Stimulated activated CD8-positive, alpha-beta memory T cell treated with anti-CD3 and anti-CD28 coated beads, Interleukin-15, amount 100 ng/mL, for 48 hours (primary cell): Measurements from ENCODE around the gene IL32.

ENCODE experiments used
- DNase-seq, 2 donors: peaks; one replicate each; pipeline ENCODE4 v3.0.0-alpha.2; 2020; ENCODE audit warnings: low read depth in 2 of 2

Gene IL32

DNA sequence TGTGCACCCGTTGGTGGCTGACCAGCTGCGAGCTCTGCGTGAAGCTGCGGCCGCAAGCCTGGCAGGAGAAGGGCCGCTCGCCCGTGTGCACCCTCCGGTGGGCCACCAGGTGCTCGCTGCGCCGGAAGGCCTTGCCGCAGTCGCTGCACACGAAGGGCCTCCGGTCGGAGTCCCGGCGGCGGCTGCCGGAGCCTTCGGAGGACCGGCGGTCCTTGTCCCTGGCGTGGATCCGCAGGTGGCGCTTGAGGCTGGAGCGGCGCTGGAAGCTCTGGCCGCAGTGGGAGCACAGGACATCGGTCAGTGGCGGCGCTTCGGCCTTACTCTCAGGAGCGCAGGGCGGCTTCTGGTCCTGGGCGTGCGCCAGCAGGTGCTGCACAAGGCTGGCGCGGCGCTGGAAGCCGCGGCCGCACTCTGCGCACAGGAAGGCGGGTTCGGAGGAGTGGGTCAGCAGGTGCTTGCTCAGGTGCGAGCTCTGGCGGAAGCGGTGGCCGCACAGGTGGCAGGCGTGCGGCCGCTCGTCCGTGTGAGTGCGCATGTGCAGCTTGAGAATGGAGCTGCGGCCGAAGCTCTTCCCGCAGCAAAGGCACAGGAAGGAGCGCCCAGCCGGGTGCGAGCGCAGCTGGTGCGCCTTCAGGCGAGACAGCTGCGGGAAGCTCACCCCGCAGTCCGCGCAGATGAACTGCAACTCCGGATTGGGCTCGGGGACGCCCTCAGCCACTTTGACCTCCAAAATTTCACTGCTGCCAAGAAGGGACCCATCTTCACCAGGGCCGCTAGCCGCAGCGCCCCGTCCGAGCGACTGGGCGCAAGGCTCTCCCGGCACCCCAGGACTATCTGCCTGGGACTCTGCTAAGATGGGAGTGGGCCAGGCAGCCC lies 24.5 kb downstream of the IL32 start:
- DNase-seq: no peak

DNA sequence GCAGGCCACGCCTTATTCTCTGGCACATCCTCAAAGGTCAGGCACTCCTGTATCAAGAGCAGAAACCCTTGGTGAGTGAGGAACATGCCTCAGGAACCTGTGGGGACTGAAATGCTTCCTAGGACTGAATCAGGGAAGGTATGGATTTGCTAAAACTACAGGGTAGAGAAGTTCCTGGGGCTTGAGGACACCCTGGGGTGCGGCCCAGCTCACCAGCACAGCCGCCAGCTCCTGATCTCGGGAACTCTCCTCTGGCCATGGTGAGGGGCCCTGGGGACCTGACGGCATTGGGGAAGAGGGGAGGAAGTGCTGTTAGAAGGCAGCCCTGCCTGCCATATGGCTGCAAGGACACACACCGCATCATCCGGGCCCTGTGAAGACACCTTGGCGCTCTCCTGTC lies 26.1 kb downstream of the IL32 start:
- no peak for DNase-seq

DNA sequence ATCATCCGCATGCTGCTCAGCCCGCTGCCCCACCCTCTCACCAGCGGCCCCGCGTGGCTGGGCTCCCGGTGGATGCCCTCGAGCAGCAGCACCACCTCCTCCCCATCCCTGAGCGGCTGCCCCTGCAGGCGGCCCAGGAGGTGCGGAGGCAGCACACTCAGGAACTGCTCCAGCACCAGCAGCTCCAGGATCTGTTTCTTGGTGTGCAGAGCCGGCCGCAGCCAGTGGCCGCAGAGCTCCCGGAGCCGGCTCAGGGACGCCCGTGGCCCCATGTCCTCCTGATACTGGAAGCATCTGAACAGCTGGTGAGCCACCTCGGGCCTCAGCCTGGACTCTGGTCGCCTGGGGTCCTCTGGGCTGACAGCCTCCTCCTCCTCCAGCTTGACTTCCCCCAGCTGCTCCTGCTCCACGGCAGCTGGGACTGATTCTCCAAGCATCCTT lies 27.1 kb downstream of the IL32 start:
- no peak for DNase-seq

DNA sequence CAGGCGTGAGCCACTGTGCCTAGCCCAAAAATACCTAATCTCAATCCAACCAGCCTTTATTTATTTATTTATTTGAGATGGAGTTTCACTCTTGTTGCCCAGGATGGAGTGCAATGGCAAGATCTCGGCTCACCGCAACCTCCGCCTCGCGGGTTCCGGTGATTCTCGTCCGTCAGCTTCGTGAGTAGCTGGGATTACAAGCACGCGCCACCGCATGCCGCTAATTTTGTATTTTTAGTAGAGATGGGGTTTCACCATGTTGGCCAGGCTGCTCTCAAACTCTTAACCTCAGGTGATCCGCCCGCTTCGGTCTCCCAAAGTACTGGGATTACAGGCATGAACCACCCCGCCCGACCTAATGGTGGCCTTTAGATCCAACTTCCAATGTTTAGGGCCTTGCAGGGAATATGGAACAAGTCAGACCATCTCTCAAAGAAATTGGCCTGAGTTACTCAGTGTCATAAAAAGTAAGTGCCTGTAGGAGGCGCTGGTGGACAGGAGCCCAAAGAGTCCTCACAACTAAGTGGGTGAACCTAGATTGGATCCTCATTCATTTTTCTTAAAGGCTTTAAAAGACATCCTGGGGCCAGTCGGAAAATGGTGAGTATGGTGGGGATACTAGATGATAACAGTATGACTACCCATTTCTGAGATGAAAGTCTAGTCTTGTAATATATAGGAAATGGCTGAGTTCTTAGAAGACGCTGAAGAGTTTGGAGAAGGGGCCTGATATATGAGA lies 29.0 kb downstream of the IL32 start:
- DNase-seq: no peak

DNA sequence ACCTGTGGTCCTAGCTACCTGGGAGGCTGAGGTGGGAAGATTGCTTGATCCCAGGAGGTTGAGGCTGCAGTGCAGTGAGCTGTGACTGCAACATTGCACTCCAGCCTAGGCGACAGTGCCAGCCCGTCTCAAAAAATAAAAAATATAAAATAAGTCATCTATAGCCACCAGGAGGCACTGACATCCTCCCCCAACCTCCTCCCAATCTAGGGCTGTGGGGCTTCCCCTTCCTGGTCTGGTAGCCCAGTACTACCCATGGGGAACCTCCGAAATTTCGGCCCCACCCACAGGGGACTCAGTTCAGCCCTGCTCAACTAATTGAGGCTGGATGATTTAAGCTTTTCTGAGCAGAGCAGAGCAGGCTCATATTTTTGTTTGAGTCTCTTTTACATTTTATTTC lies 30.4 kb downstream of the IL32 start:
- peak; percentile 53 to 57 for DNase-seq

DNA sequence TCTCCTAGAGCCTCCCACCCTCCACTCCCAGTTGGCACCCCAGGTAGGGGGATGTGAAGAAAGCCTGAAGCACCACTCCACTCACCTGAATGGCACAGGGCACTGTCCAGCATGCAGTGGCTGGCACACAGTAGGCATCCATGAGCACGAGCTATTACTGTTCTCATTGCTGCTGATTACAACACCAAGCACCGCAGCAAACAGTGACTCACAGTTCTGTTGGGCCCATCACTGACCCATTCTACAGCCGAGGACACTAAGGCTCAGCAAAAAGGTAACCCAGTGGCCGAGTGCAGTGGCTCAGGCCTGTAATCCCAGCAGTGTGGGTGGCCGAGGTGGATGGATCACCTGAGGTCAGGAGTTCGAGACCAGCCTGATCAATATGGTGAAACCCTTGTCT lies 30.9 kb downstream of the IL32 start:
- no peak for DNase-seq

DNA sequence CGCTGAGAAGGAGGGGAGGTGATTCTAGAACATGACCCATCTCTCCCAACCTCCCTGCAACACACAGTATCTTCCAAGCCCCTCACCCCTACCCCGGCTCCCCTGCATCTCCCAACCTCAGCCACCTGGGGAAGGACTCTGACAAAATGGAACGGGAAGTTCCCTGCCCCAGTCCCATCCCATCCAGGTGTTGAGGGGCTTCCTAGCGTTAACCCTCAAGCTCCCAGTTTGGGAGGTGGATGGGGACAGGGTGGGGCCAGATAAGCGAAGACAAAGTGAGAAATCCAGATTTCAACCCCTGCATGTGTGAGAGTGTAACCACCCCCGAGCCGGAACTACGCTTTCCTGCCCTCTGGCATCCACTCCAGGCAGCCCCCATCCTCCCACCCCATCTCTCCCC lies 31.8 kb downstream of the IL32 start:
- DNase-seq: no peak

DNA sequence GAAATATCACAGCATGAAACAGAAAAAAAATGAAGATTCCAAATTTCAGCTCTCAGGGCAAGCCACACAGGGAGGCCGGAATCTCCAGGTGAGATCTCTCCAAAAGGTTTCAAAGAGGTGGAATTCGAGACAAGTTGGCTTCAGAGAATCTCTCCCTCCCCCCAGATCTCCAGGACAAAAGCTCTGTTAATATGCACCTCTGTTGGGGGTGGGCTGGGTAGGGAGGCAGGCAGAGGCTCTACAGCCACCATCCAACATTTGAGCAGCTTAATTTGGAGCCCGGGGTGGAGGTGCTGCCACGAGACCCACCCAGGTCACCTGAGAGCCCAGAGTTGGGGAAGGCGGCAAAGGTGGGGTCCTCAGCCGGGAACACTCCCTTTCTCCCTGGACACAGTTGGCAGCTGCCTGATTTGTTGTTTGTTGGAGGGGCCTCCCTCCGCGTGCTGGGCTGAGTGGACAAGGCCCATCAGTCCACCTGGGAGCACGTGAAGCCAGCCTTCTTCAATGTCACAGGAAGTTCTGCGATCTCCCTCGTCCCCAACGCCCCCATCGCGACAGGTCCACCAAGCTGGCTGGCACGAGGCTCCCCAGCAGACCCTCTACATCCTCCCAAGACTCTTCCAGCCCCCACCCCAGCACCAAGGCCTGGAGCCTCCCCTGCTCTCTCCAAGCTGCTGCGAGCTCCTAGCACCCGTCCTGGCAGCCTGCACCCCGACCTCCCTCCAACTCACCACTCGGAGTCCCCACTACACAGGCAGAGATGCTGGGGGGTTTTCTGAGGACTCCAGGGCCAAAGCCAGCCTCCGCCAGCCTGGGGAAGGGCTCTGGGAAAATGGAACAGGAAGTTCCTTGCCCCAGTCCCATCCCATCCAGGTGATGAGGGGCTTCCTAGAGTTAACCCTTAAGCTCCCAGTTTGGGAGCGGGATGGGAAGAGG lies 33.3 kb downstream of the IL32 start, which contains the start of gene ZSCAN10:
ZSCAN10 (minus strand) TSS at position 836 of the 936 bp plus-strand sequence. CDS start 6,357 bp downstream, outside the sequence.
- DNase-seq: no peak

DNA sequence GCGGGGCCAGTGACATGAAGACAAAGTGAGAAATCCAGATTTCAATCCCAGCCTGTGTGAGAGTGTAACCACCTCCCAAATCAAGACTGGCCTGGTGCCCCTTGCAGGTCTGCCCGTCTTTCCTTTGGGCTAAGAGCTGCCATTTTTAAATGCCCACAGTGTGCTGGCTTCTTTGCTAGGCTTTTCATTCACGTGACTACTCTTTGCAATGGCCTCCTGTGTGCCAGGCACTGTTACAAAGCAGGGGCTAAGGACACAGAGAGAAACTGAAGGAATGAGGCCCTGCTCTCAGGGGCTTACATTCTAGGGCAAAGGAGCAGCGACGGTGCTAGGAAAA lies 33.9 kb downstream of the IL32 start:
- no peak for DNase-seq

DNA sequence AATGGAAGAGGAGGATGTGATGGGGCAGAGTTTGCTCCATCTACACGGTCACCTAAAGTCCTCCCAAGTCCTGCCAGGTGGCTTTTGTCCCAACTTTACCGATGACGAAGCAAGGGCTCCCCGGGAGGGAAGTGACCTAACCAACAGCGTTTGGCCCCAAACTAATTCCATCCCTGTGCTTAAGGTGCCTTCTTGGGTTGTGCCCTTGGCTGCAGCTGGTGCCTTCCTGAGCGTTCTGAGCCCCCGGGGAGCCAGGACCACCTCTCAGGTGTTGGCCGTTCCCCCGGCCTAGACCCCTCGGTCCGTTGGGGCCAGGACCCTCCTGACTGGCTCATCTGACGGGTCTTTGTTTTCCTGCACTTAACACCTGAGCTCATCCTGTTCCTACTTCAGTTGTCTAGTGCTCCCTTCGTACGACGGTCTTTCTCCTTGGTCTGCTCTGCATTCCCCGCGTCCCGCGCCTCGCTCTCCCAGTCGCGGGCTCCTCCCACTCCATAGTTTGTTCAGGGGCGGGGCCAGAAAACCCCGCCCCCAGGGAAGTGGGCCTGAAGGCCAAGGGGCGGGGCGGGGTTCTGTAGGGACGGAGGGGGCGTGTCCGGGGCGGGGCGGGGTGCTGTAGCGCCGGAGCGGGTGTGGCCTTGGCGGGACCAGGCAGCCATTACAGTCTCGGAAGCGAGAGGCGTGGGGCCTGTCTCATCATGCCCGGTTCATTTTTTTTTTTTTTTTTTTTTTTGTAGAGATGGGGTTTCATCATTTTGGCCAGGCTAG lies 34.5 kb downstream of the IL32 start:
- DNase-seq: peak; percentile 88 to 92

DNA sequence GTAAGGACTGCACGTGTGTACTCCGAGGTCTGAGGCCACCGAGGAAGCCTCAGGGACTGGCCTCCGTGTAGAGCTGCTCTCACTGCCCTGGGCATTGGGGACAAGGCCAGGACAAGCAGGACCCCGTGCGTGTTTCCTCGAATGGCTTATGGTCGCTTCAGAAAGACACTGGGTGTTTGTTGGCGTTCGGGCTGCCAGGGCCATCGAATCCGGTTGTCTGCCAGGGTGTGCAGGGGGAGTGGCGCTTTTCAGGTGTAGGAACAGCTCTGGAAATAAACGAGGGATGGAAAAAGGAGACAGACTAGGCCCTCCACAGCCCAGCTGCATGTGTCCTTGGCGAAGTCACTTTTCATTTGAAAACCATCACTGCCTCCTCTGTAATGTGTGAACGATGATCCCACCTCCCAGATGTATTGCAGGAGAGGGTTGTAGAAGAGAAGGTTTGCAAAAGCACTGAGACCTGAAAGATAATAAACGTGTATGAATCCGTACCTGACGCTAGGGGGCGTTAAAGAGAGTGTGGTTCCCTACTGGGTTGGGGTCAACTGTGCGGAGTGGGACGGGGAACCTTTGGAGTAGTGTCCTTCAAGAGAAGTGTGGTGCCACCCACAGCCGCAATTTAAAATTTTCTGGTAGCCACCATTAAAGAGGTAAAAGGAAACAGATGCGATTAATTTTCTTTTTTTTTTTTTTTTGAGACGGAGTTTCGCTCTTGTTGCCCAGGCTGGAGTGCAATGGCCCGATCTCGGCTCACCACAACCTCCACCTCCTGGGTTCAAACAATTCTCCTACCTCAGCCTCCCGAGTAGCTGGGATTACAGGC lies 35.8 kb downstream of the IL32 start:
- no peak for DNase-seq

DNA sequence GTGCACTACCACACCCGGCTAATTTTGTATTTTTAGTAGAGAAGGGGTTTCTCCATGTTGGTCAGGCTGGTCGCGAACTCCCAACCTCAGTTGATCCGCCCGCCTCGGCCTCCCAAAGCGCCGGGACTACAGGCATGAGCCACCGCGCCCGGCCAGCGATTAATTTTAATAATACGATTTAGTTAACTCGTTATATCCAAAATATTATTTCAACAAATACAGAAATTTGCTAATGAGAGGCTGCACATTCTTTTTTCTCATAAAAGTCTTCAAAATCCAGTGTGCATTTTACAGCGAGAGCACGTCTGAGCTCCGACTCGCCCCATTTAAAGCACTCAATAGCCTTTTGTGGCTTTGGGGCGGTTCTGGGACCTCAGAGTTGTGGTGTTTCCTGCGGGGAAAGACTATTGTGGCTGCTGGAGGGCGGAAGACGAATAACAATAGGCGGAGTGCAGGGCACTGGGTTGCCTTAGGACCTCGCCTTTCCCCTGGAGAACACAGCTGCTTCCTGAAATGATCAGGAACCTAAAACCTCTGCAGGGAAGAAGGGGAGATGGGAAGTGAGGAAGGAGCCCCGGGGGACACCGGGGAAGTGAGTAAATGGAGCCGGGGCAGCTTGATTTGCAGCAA lies 36.5 kb downstream of the IL32 start:
- DNase-seq: no peak

DNA sequence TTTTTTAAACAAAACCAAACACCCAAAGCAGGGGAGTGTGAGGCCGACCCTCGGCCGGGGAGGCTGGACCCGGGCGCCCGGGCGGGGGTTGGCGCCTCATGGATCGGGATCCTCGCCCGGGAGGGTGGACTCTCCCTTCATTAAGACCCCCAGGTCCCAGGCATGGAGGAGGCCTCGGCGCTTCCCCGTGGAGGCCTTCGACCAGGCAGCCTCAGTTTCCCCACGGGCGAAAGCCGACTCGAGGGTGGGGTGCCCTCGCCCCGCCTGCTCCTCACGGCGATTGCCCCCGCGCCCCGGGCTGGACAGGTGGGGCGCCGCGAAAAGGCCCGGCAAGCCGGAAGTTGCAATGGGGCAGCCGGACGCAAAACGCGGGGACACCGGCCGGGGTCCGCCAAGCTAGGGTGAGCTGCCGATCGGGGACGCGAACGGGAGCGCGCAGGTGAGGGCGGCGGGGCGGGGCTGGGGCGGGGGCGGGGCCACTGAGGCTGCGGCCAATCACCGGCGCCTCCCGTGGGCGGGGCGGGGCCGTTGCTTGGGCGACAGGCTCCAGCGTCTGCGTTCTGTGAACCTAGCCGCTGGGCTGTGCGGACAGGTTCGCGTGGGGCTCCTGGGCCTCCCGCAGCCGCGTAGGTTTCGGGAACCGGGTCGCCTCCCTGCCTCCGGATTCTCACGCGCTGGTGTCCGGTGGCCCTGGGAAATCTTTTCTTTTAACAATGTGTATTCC lies 40.9 kb downstream of the IL32 start:
- DNase-seq: peak; percentile 88 to 91

DNA sequence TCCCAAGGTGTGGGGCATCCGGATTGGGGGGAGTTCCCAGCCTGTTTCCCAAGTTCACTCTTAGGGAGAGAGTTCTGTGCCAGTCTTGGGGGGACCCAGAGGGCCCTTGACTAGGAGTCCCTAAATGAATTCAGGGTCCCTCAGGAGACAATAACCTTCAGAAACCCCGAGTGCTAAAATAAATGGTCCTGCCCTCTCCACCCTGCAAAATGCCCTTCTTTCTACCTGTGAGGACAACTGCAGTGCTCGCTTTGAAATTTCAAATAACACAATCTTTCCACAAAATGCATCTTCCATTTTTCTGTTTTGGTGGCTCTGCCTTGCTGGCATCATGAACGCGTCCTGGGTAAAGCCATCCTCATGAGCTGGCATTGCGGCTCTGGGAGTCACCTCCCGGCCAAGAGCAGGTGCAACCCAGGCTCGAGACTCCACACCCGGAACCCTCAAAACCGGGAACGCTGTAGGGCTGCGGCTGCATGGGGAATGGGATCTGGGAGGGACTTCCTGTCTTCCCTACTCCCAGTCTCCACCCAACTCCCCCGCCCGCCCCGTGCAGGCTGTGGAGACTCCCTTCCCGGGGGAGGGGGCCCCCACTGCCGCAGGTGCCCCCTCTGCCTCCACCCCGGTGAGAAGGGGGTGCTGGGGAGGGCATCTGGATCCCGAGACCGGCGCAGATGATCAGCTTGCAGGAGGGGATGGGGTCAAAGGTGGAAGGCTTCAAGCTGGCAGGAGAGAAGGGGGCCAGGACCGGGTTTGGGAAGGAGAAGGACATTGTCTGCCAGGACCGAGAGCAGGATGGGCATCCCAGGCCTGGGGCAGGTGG lies 46.8 kb downstream of the IL32 start, which contains the start of gene ZNF205:
ZNF205 (plus strand) TSS at position 529 of the 823 bp plus-strand sequence. CDS start 845 bp downstream, outside the sequence.
- DNase-seq: no peak

DNA sequence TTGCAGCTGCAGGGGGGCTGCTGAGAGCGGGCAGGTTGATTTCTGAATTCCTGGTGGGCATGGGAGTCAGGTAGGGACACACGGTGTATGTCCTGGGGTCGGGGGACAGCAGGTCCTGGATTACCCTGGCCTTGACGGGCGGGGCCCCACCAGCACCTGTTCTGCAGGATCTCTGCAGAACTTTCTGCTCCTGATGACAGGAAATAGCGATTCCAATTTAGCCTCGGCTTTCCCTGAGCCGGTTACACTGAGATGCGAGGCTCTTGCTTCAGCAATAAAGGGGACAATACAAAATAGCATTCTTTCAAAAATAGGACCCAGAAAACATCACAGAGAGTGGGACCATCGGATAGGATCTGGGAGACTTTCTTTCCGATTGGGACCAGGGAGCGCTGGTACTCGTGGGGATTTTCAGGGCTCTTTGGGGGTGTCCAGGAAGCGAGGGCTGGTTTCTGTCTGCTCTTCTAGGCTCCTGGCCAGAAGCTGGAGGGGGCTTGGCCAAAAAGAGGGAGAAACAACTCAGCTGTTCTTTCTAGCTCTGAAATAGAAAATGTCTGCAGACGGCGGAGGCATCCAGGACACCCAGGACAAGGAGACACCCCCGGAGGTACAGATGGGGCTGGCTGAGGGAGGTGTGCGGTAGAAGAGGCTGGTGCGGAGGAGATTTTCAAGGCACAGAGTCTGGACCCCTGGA lies 47.6 kb downstream of the IL32 start:
- DNase-seq: no peak

DNA sequence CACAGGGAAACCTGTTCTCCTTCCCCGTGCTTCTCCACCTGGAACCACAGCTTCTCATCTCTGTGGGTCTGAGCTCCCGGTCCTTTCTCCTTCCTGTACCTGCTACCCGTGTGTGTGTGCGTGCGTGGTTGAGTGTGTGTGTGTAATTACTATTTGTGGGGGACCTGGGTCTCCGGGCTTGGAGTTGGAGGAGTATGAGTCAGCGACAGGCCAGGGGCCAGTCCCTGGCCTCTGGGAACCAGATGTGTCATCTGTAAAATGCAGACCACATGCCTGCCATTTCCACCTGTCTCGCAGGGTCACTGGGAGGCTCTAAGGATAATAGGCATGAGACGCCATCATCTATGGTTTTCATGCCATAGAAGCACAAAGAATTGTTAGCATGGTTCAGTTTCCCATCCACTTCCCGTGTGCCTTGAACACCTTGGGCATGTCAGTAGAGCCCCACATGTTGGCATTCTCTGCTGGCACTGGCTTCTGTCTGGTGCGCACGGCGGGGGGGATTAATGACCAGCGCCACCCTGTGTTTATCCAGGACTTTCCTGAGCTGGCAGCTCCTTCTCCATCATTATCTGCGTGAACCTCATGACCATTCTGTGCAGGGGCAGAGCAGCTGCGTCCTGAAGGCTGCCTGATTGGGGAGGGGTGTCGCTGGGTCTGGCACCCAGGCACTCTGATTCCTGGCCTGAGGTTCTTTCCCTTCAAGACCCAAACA lies 48.5 kb downstream of the IL32 start:
- no peak for DNase-seq

DNA sequence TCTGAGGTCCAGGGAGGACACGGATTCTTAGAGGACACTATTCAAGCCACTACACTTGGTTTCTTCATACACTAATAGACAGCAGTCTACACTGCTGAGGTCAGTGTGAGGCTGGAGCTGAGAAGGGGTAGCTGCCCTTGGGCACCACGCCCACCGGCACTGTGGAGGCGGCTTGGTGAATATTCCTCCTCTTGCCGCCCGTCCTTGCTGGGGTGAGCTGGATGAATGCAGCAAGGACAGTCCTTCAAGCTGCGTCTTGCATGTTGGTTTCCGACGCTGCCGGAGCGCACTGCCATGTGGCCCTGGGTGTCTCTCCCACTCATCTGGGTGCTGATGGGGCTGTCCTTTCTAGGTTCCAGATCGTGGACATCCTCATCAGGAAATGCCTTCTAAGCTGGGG lies 49.6 kb downstream of the IL32 start:
- no peak for DNase-seq
